Astrocyte (in vitro differentiated cells and primary cell): ENCODE data around the gene SBF1. TPM values are rescaled to one million over a fixed set of nuclear protein-coding genes. Genes with fewer than 3 reads are reported as not detected.

ENCODE experiments used
- DNase-seq: peaks from one replicate; pipeline ENCODE4 v3.0.0-alpha.2; 2010; ENCODE audit warnings: low read depth
- FAIRE-seq: peaks from 2 replicates; lab custom pipeline; 2011; peaks lifted over from hg19 to GRCh38; lab: Jason Lieb, UNC
- H2AFZ ChIP-seq: 2 replicates; pipeline ENCODE4 v1.6.0; 2012; ENCODE audit warnings: low read depth, low read length, inconsistent platforms
- H3K27ac ChIP-seq: 2 replicates; pipeline ENCODE4 v1.5.1; 2011; ENCODE audit warnings: low read depth, low read length, inconsistent platforms
- H3K27me3 ChIP-seq: 2 replicates; pipeline ENCODE4 v1.6.0; 2011; ENCODE audit warnings: low read length, inconsistent platforms; ENCODE audit not compliant: insufficient read depth
- H3K36me3 ChIP-seq: 2 replicates; pipeline ENCODE4 v1.5.1; 2011; ENCODE audit warnings: low read length, inconsistent platforms; ENCODE audit not compliant: insufficient read depth
- H3K4me1 ChIP-seq: 2 replicates; pipeline ENCODE4 v1.5.1; 2011; ENCODE audit warnings: low read length, inconsistent platforms; ENCODE audit not compliant: insufficient read depth
- H3K4me2 ChIP-seq: 2 replicates; pipeline ENCODE4 v1.6.0; 2012; ENCODE audit warnings: low read length, inconsistent platforms
- H3K4me3 ChIP-seq: 2 replicates; pipeline ENCODE4 v1.5.1; 2011; ENCODE audit warnings: low read depth, mild to moderate bottlenecking, low read length, inconsistent platforms; ENCODE audit not compliant: insufficient read depth
- H3K79me2 ChIP-seq: 2 replicates; pipeline ENCODE4 v1.6.0; 2012; ENCODE audit warnings: mild to moderate bottlenecking, low read length, inconsistent platforms; ENCODE audit not compliant: insufficient read depth
- H3K9ac ChIP-seq: 2 replicates; pipeline ENCODE4 v1.6.0; 2012; ENCODE audit warnings: mild to moderate bottlenecking, low read length, inconsistent platforms
- H3K9me3 ChIP-seq: 2 replicates; pipeline ENCODE4 v1.5.1; 2012; ENCODE audit warnings: low read depth, mild to moderate bottlenecking, low read length, inconsistent platforms; ENCODE audit not compliant: insufficient read depth
- H4K20me1 ChIP-seq: 2 replicates; pipeline ENCODE4 v1.6.0; 2012; ENCODE audit warnings: low read length, inconsistent platforms; ENCODE audit not compliant: insufficient read depth
- H3K27ac Mint-ChIP-seq: one replicate; pipeline ENCODE4 v1.8.0; 2021; ENCODE audit warnings: mild to moderate bottlenecking, mixed read lengths; ENCODE audit not compliant: unreplicated experiment
- H3K27me3 Mint-ChIP-seq: one replicate; pipeline ENCODE4 v1.8.0; 2021; ENCODE audit warnings: low read depth, mixed read lengths; ENCODE audit not compliant: unreplicated experiment
- H3K36me3 Mint-ChIP-seq: one replicate; pipeline ENCODE4 v1.8.0; 2021; ENCODE audit warnings: low read depth, mixed read lengths; ENCODE audit not compliant: unreplicated experiment
- H3K4me1 Mint-ChIP-seq: one replicate; pipeline ENCODE4 v1.8.0; 2021; ENCODE audit warnings: low read depth, mixed read lengths; ENCODE audit not compliant: unreplicated experiment
- H3K4me3 Mint-ChIP-seq: one replicate; pipeline ENCODE4 v1.8.0; 2021; ENCODE audit warnings: mild to moderate bottlenecking, moderate library complexity, mixed read lengths; ENCODE audit not compliant: unreplicated experiment
- H3K9me3 Mint-ChIP-seq: one replicate; pipeline ENCODE4 v1.8.0; 2021; ENCODE audit warnings: mild to moderate bottlenecking, mixed read lengths; ENCODE audit not compliant: unreplicated experiment
- CTCF ChIP-seq: IDR thresholded peaks from 2 replicates; pipeline ENCODE4 v1.5.1; 2011; ENCODE audit warnings: low read depth, mild to moderate bottlenecking, inconsistent platforms, low read length, moderate library complexity; ENCODE audit not compliant: insufficient read depth
- EZH2 ChIP-seq: IDR thresholded peaks from 2 replicates; pipeline ENCODE4 v1.6.1; 2012; ENCODE audit warnings: mild to moderate bottlenecking, low read length, inconsistent platforms; ENCODE audit not compliant: insufficient read depth
- total RNA-seq: library from RNA; stranded (reverse); gene quantifications from 2 replicates; pipeline ENCODE4 v1.2.1, GENCODE V29; 2021

The SBF1 gene
- total RNA-seq, 1 donor from 2014 or later, result 75.4 TPM

GRCh38 chr22:50440544-50441249 is 34.1 kb downstream of the SBF1 start:
- TF ChIP-seq EZH2 (no peak), CTCF (no peak)
- Histone ChIP-seq H3K4me2 (no peak overlapping the region), H3K9ac (no peak overlapping the region), H3K27ac (no peak overlapping the region), H4K20me1 (peaks cover 26% of the 10 kb centered on the region), H3K9me3 (no peaks in the 10 kb centered on the region), H3K36me3 (peaks cover 3% of the 10 kb centered on the region), H3K4me1 (peaks cover 7% of the 10 kb centered on the region), H2AFZ (no peak overlapping the region), H3K79me2 (no peaks in the 10 kb centered on the region), H3K4me3 (no peak overlapping the region), H3K27me3 (no peaks in the 10 kb centered on the region)
- H3K27ac Mint-ChIP-seq, result no peak overlapping the region
- no peak for DNase-seq
- no peak overlapping the region for H3K4me3 Mint-ChIP-seq
- H3K9me3 Mint-ChIP-seq, result no peaks in the 10 kb centered on the region
- FAIRE-seq, result no peak
- H3K36me3 Mint-ChIP-seq, result peaks cover 2% of the 10 kb centered on the region
- H3K27me3 Mint-ChIP-seq, result no peaks in the 10 kb centered on the region
- peaks cover 3% of the 10 kb centered on the region for H3K4me1 Mint-ChIP-seq

GRCh38 chr22:50439871-50440331 is 34.9 kb downstream of the SBF1 start:
- Histone ChIP-seq H3K27ac (no peak overlapping the region), H3K79me2 (no peaks in the 10 kb centered on the region), H3K4me1 (peaks cover 4% of the 10 kb centered on the region), H4K20me1 (peaks cover 21% of the 10 kb centered on the region), H3K4me2 (no peak overlapping the region), H3K36me3 (peaks cover 3% of the 10 kb centered on the region), H3K27me3 (no peaks in the 10 kb centered on the region), H2AFZ (no peak overlapping the region), H3K9me3 (no peaks in the 10 kb centered on the region), H3K4me3 (no peak overlapping the region), H3K9ac (no peak overlapping the region)
- no peak for TF ChIP-seq CTCF
- TF ChIP-seq EZH2, result no peak
- DNase-seq (no peak), FAIRE-seq (no peak)
- no peaks in the 10 kb centered on the region for H3K27me3 Mint-ChIP-seq
- H3K4me3 Mint-ChIP-seq, result no peak overlapping the region
- no peak overlapping the region for H3K27ac Mint-ChIP-seq
- H3K36me3 Mint-ChIP-seq, result peaks cover 2% of the 10 kb centered on the region
- H3K4me1 Mint-ChIP-seq, result peaks cover 3% of the 10 kb centered on the region
- H3K9me3 Mint-ChIP-seq, result no peaks in the 10 kb centered on the region

- H3K9me3 ChIP-seq, result no peaks in the 10 kb centered on the region
- H3K36me3 Mint-ChIP-seq, result peaks cover 2% of the 10 kb centered on the region
- no peak overlapping the region for H3K4me3 Mint-ChIP-seq
- H3K27me3 Mint-ChIP-seq, result no peaks in the 10 kb centered on the region
- H3K79me2 ChIP-seq, result no peaks in the 10 kb centered on the region
- H3K4me2 ChIP-seq, result no peak overlapping the region
- H3K27me3 ChIP-seq, result no peaks in the 10 kb centered on the region
- no peak overlapping the region for H3K27ac Mint-ChIP-seq
- H3K9ac ChIP-seq, result no peak overlapping the region
- H3K27ac ChIP-seq, result no peak overlapping the region
- peaks cover 17% of the 10 kb centered on the region for H4K20me1 ChIP-seq
- peaks cover 3% of the 10 kb centered on the region for H3K4me1 Mint-ChIP-seq
- no peaks in the 10 kb centered on the region for H3K4me1 ChIP-seq
- no peak for DNase-seq
- no peak overlapping the region for H2AFZ ChIP-seq
- peaks cover 3% of the 10 kb centered on the region for H3K36me3 ChIP-seq
- H3K9me3 Mint-ChIP-seq, result no peaks in the 10 kb centered on the region
- no peak for FAIRE-seq
- TF ChIP-seq CTCF (no peak), EZH2 (no peak)
- no peak overlapping the region for H3K4me3 ChIP-seq
Measured at GRCh38 chr22:50439314-50439870, 35.4 kb downstream of the SBF1 start.
